Measurements from ENCODE around the gene KRT36.

The KRT36 gene

GRCh38 chr17:41505007-41505808, 15.5 kb upstream of the KRT36 start, which contains the start of gene KRT13:
TSS of gene KRT13 (minus strand) at chr17:41505612. CDS start at chr17:41505550, 62 bp downstream.
- no peak for DNase-seq (ENCODE audit: low read depth)
- H3K4me3 ChIP-seq (ENCODE audit: low read depth, low read length) = no peak within 1 kb of the TSS

- H3K4me3 ChIP-seq (ENCODE audit: low read depth, low read length) = no peak overlapping the region
- DNase-seq (ENCODE audit: low read depth) = no peak
Measured at GRCh38 chr17:41504246-41504977, 14.7 kb upstream of the KRT36 start.

GRCh38 chr17:41503202-41503601, 13.5 kb upstream of the KRT36 start:
- no peak overlapping the region for H3K4me3 ChIP-seq (ENCODE audit: low read depth, low read length)

GRCh38 chr17:41500131-41500911, 10.6 kb upstream of the KRT36 start:
- H3K4me3 ChIP-seq (ENCODE audit: low read depth, low read length) = no peak overlapping the region
- no peak for DNase-seq (ENCODE audit: low read depth)

More at GRCh38 chr17:41503202-41503601, 13.5 kb upstream of the KRT36 start:
- DNase-seq (ENCODE audit: low read depth) = no peak

- H3K4me3 ChIP-seq (ENCODE audit: low read depth, low read length) = no peak overlapping the region
Measured at GRCh38 chr17:41499714-41500113, 10.0 kb upstream of the KRT36 start.

GRCh38 chr17:41498276-41498675, 8.6 kb upstream of the KRT36 start:
- H3K4me3 ChIP-seq (ENCODE audit: low read depth, low read length) = no peak overlapping the region
- no peak for DNase-seq (ENCODE audit: low read depth)

More at GRCh38 chr17:41499714-41500113, 10.0 kb upstream of the KRT36 start:
- DNase-seq (ENCODE audit: low read depth) = no peak

GRCh38 chr17:41496803-41497484, 7.2 kb upstream of the KRT36 start:
- no peak overlapping the region for H3K4me3 ChIP-seq (ENCODE audit: low read depth, low read length)
- peak; percentile 45 for DNase-seq (ENCODE audit: low read depth)

GRCh38 chr17:41494524-41494923, 4.8 kb upstream of the KRT36 start:
- H3K4me3 ChIP-seq (ENCODE audit: low read depth, low read length) = no peak overlapping the region
- no peak for DNase-seq (ENCODE audit: low read depth)

GRCh38 chr17:41492771-41493170, 3.1 kb upstream of the KRT36 start:
- no peak for DNase-seq (ENCODE audit: low read depth)
- no peak overlapping the region for H3K4me3 ChIP-seq (ENCODE audit: low read depth, low read length)

GRCh38 chr17:41492351-41492750, 2.6 kb upstream of the KRT36 start:
- peak; percentile 23 for DNase-seq (ENCODE audit: low read depth)
- no peak overlapping the region for H3K4me3 ChIP-seq (ENCODE audit: low read depth, low read length)

- no peak for DNase-seq (ENCODE audit: low read depth)
- H3K4me3 ChIP-seq (ENCODE audit: low read depth, low read length) = no peak overlapping the region
Measured at GRCh38 chr17:41491476-41491875, 1.8 kb upstream of the KRT36 start.

- no peak overlapping the region for H3K4me3 ChIP-seq (ENCODE audit: low read depth, low read length)
- DNase-seq (ENCODE audit: low read depth) = no peak
Measured at GRCh38 chr17:41490000-41490990, 585 bp upstream of the KRT36 start.

- H3K4me3 ChIP-seq (ENCODE audit: low read depth, low read length) = no peak overlapping the region
- DNase-seq (ENCODE audit: low read depth) = no peak
Measured at GRCh38 chr17:41486809-41487530, 2.7 kb downstream of the KRT36 start.

- DNase-seq (ENCODE audit: low read depth) = no peak
- no peak overlapping the region for H3K4me3 ChIP-seq (ENCODE audit: low read depth, low read length)
Measured at GRCh38 chr17:41486316-41486715, 3.4 kb downstream of the KRT36 start.

- H3K4me3 ChIP-seq (ENCODE audit: low read depth, low read length) = no peak overlapping the region
- DNase-seq (ENCODE audit: low read depth) = no peak
Measured at GRCh38 chr17:41484920-41485904, 4.5 kb downstream of the KRT36 start.

GRCh38 chr17:41483991-41484826, 5.5 kb downstream of the KRT36 start:
- H3K4me3 ChIP-seq (ENCODE audit: low read depth, low read length) = no peak overlapping the region
- DNase-seq (ENCODE audit: low read depth) = no peak

Data from skeletal muscle cell (primary cell).